ENCODE measurements around the gene RNASE11. TPM values are rescaled to one million over a fixed set of nuclear protein-coding genes. Genes with fewer than 3 reads are reported as not detected.
"Not testable (repeated sequence)": the region's sequence is repeated elsewhere in the genome, so short reads cannot be mapped to it uniquely, and the experiment has no call there.

RNASE11 gene
- total and polyA plus RNA-seq, 2 donors (not counting 3 experiments of a cell fraction or from before 2014, with no cell fraction given): not detected

GRCh38 chr14:20572382-20572990, 15.3 kb downstream of the RNASE11 start:
- H3K9me1 ChIP-seq (replicated peaks; ENCODE audit: control insufficient read depth, extremely low read depth, insufficient read depth, low read length); FAIRE-seq; DNase-seq (ENCODE audit: low read depth, low spot score); intact Hi-C loops (cut with micrococcal nuclease); H3K36me3 ChIP-seq (ENCODE audit: control insufficient read depth in 2 of 2, extremely low read depth in 1 of 2, insufficient read depth in 2 of 2, low read length in 2 of 2); H3K4me3 ChIP-seq (replicated peaks in 1 of 3; ENCODE audit: insufficient read depth in 1 of 3, low read depth in 1 of 3, low read length in 3 of 3); H3K27me3 ChIP-seq (ENCODE audit: control insufficient read depth in 2 of 2, insufficient read depth in 2 of 2, low read length in 2 of 2); H3K4me2 ChIP-seq (ENCODE audit: insufficient read depth, low read length); BruUV-seq (replicated peaks); H3K4me1 ChIP-seq (ENCODE audit: control insufficient read depth, extremely low read depth, insufficient read depth, low read length); H3K9me3 ChIP-seq (replicated peaks; ENCODE audit: control insufficient read depth, insufficient read depth, low read length); H3K79me2 ChIP-seq (ENCODE audit: control insufficient read depth, insufficient read depth, low read length); H4K20me1 ChIP-seq (replicated peaks; ENCODE audit: control insufficient read depth, extremely low read depth, insufficient read depth, low read length); dilution Hi-C loops (cut with MboI; ENCODE audit: extremely low pct_ligation_motif_present, low sequenced_read_pairs); POLR2A ChIA-PET; H3K27ac ChIP-seq (ENCODE audit: insufficient read depth, low read depth, low read length); H3K9ac ChIP-seq (replicated peaks; ENCODE audit: extremely low read depth, insufficient read depth, low read length); CTCF ChIA-PET; H2AFZ ChIP-seq (ENCODE audit: low read depth, low read length): not testable (repeated sequence)

- H3K9ac ChIP-seq (replicated peaks; ENCODE audit: extremely low read depth, insufficient read depth, low read length); POLR2A ChIA-PET; H3K36me3 ChIP-seq (ENCODE audit: control insufficient read depth in 2 of 2, extremely low read depth in 1 of 2, insufficient read depth in 2 of 2, low read length in 2 of 2); H3K4me3 ChIP-seq (replicated peaks in 1 of 3; ENCODE audit: insufficient read depth in 1 of 3, low read depth in 1 of 3, low read length in 3 of 3); H3K4me1 ChIP-seq (ENCODE audit: control insufficient read depth, extremely low read depth, insufficient read depth, low read length); H3K79me2 ChIP-seq (ENCODE audit: control insufficient read depth, insufficient read depth, low read length); H3K9me1 ChIP-seq (replicated peaks; ENCODE audit: control insufficient read depth, extremely low read depth, insufficient read depth, low read length); intact Hi-C loops (cut with micrococcal nuclease); BruUV-seq (replicated peaks); H3K4me2 ChIP-seq (ENCODE audit: insufficient read depth, low read length); H3K9me3 ChIP-seq (replicated peaks; ENCODE audit: control insufficient read depth, insufficient read depth, low read length); H3K27me3 ChIP-seq (ENCODE audit: control insufficient read depth in 2 of 2, insufficient read depth in 2 of 2, low read length in 2 of 2); CTCF ChIA-PET; dilution Hi-C loops (cut with MboI; ENCODE audit: extremely low pct_ligation_motif_present, low sequenced_read_pairs); H2AFZ ChIP-seq (ENCODE audit: low read depth, low read length); DNase-seq (ENCODE audit: low read depth, low spot score); FAIRE-seq; H3K27ac ChIP-seq (ENCODE audit: insufficient read depth, low read depth, low read length); H4K20me1 ChIP-seq (replicated peaks; ENCODE audit: control insufficient read depth, extremely low read depth, insufficient read depth, low read length): not testable (repeated sequence)
These were observed 17.1 kb downstream of the RNASE11 start for GRCh38 chr14:20570720-20571119.

- BruUV-seq (replicated peaks); intact Hi-C loops (cut with micrococcal nuclease); H3K4me3 ChIP-seq (replicated peaks in 1 of 3; ENCODE audit: insufficient read depth in 1 of 3, low read depth in 1 of 3, low read length in 3 of 3); POLR2A ChIA-PET; dilution Hi-C loops (cut with MboI; ENCODE audit: extremely low pct_ligation_motif_present, low sequenced_read_pairs); H3K27me3 ChIP-seq (ENCODE audit: control insufficient read depth in 2 of 2, insufficient read depth in 2 of 2, low read length in 2 of 2); H3K79me2 ChIP-seq (ENCODE audit: control insufficient read depth, insufficient read depth, low read length); H4K20me1 ChIP-seq (replicated peaks; ENCODE audit: control insufficient read depth, extremely low read depth, insufficient read depth, low read length); H3K9me3 ChIP-seq (replicated peaks; ENCODE audit: control insufficient read depth, insufficient read depth, low read length); H3K27ac ChIP-seq (ENCODE audit: insufficient read depth, low read depth, low read length); CTCF ChIA-PET; FAIRE-seq; H3K4me1 ChIP-seq (ENCODE audit: control insufficient read depth, extremely low read depth, insufficient read depth, low read length); H3K9ac ChIP-seq (replicated peaks; ENCODE audit: extremely low read depth, insufficient read depth, low read length); H3K36me3 ChIP-seq (ENCODE audit: control insufficient read depth in 2 of 2, extremely low read depth in 1 of 2, insufficient read depth in 2 of 2, low read length in 2 of 2); DNase-seq (ENCODE audit: low read depth, low spot score); H3K9me1 ChIP-seq (replicated peaks; ENCODE audit: control insufficient read depth, extremely low read depth, insufficient read depth, low read length); H3K4me2 ChIP-seq (ENCODE audit: insufficient read depth, low read length); H2AFZ ChIP-seq (ENCODE audit: low read depth, low read length): not testable (repeated sequence)
These were observed 17.9 kb downstream of the RNASE11 start for GRCh38 chr14:20569865-20570264.
